ENCODE results near the gene BEX3.

BEX3 gene

DNA sequence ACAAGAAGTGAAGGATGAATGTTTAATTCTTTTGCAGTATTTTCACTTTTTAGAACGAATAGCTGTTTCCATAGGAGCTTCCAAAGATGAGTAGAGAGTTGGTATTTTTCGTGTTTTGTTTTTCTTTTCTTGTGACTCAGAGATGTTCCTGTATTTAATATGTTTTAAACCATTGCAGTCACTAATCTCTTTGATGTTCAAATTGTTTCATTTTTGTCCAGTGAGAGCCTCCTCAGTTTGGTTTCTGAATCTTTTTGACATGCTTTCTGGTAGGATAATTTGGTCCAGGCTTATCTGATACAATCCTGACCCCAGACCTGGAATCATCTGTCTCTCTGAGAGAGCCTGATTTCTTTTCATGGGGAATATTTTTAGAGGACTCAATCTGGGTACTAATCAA is 41.6 kb downstream of the BEX3 start:
- TF ChIP-seq, protein P1, sequence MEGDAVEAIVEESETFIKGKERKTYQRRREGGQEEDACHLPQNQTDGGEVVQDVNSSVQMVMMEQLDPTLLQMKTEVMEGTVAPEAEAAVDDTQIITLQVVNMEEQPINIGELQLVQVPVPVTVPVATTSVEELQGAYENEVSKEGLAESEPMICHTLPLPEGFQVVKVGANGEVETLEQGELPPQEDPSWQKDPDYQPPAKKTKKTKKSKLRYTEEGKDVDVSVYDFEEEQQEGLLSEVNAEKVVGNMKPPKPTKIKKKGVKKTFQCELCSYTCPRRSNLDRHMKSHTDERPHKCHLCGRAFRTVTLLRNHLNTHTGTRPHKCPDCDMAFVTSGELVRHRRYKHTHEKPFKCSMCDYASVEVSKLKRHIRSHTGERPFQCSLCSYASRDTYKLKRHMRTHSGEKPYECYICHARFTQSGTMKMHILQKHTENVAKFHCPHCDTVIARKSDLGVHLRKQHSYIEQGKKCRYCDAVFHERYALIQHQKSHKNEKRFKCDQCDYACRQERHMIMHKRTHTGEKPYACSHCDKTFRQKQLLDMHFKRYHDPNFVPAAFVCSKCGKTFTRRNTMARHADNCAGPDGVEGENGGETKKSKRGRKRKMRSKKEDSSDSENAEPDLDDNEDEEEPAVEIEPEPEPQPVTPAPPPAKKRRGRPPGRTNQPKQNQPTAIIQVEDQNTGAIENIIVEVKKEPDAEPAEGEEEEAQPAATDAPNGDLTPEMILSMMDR (IDR thresholded peaks at IDR 0.05; ENCODE audit: insufficient read depth, missing control alignments): no peak
- FAIRE-seq (no peak), DNase-seq (ENCODE audit: insufficient read length, low spot score) (no peak)

DNA sequence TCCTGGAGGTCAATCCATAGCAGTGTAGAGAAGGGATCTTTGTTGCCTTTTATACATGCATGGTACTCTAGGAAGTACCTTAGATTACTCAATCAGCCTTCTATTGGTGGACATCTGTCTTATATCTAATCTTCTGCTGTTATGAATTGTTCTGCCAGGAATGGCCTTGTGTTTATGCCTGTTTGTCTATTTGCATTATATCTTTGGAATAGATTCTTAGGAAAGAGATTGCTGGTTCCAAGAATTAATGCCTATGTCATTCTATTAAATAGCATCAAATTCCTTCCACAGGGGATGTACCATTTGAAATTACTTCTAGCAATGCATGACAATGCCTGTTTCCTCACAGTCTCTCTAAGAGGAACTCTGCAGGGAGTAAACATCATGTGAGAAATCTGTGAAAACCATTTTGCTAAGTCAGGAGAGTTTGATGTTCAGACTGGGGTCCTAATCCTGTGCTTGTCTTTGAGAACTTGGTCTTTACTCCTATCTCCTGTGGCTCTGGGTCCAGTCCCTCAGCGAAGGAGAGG is 42.5 kb downstream of the BEX3 start:
- TF ChIP-seq, protein P1 (IDR thresholded peaks at IDR 0.05; ENCODE audit: insufficient read depth, missing control alignments): no peak
- no peak for DNase-seq (ENCODE audit: insufficient read length, low spot score)
- FAIRE-seq: no peak

- FAIRE-seq: no peak
- TF ChIP-seq, protein P1 (IDR thresholded peaks at IDR 0.05; ENCODE audit: insufficient read depth, missing control alignments): no peak
- DNase-seq (ENCODE audit: insufficient read length, low spot score): no peak
Observed at GRCh38 chrX:103423955-103424638, 47.8 kb downstream of the BEX3 start.

All from D721Med (cell line).